Measurements from ENCODE around the gene FANCF.
"Not testable (repeated sequence)": the region's sequence is repeated elsewhere in the genome, so short reads cannot be mapped to it uniquely, and the experiment has no call there.

The FANCF gene

GRCh38 chr11:22625448-22626287 is at the start of gene FANCF:
Gene FANCF, minus strand, starts transcription at chr11:22625823. Its CDS starts 13 bp downstream, at chr11:22625810.
- H3K27me3 Mint-ChIP-seq: no peaks in the 10 kb centered on the region
- peak within 1 kb of the TSS; percentile 98 for H3K27ac Mint-ChIP-seq
- H3K4me3 Mint-ChIP-seq: peak within 1 kb of the TSS; percentile 98
- no peaks in the 10 kb centered on the region for H3K9me3 Mint-ChIP-seq
- intact Hi-C loops (cut with micrococcal nuclease): loop anchor here (5.0 kb wide), 1 partner anchor 463 kb away; no protein-coding TSS in a partner anchor
- H3K36me3 Mint-ChIP-seq (ENCODE audit: low read depth): peaks cover 8% of the 10 kb centered on the region
- H3K4me1 Mint-ChIP-seq (ENCODE audit: low read depth): peaks cover 13% of the 10 kb centered on the region

- Mint-ChIP-seq H3K27me3 (peaks cover 4% of the 10 kb centered on the region), H3K27ac (no peak overlapping the region), H3K9me3 (no peaks in the 10 kb centered on the region), H3K36me3 (ENCODE audit: low read depth) (no peaks in the 10 kb centered on the region), H3K4me1 (ENCODE audit: low read depth) (no peaks in the 10 kb centered on the region), H3K4me3 (no peak overlapping the region)
- intact Hi-C loops (cut with micrococcal nuclease): no loop called here
Measured at GRCh38 chr11:22674470-22675439, 49.1 kb upstream of the FANCF start.

- Mint-ChIP-seq H3K36me3 (ENCODE audit: low read depth) (no peaks in the 10 kb centered on the region), H3K4me3 (no peak overlapping the region), H3K4me1 (ENCODE audit: low read depth) (no peaks in the 10 kb centered on the region), H3K27me3 (peaks cover 24% of the 10 kb centered on the region), H3K9me3 (no peaks in the 10 kb centered on the region), H3K27ac (no peak overlapping the region)
- intact Hi-C loops (cut with micrococcal nuclease): no loop called here
Measured at GRCh38 chr11:22671751-22672150, 46.1 kb upstream of the FANCF start.

- Mint-ChIP-seq H3K9me3 (no peaks in the 10 kb centered on the region), H3K27ac (no peak overlapping the region), H3K4me3 (no peak overlapping the region), H3K36me3 (ENCODE audit: low read depth) (no peaks in the 10 kb centered on the region), H3K4me1 (ENCODE audit: low read depth) (no peaks in the 10 kb centered on the region), H3K27me3 (peaks cover 33% of the 10 kb centered on the region)
- intact Hi-C loops (cut with micrococcal nuclease): no loop called here
Measured at GRCh38 chr11:22670830-22671229, 45.2 kb upstream of the FANCF start.

GRCh38 chr11:22669368-22669767 is 43.7 kb upstream of the FANCF start:
- no peak overlapping the region for H3K4me3 Mint-ChIP-seq
- H3K36me3 Mint-ChIP-seq (ENCODE audit: low read depth): no peaks in the 10 kb centered on the region
- H3K4me1 Mint-ChIP-seq (ENCODE audit: low read depth): no peaks in the 10 kb centered on the region
- intact Hi-C loops (cut with micrococcal nuclease): no loop called here
- peaks cover 39% of the 10 kb centered on the region for H3K27me3 Mint-ChIP-seq
- H3K9me3 Mint-ChIP-seq: no peaks in the 10 kb centered on the region
- H3K27ac Mint-ChIP-seq: no peak overlapping the region

GRCh38 chr11:22668005-22668796 is 42.6 kb upstream of the FANCF start:
- intact Hi-C loops (cut with micrococcal nuclease): no loop called here
- no peaks in the 10 kb centered on the region for H3K36me3 Mint-ChIP-seq (ENCODE audit: low read depth)
- no peak overlapping the region for H3K27ac Mint-ChIP-seq
- H3K27me3 Mint-ChIP-seq: peaks cover 41% of the 10 kb centered on the region
- H3K9me3 Mint-ChIP-seq: no peaks in the 10 kb centered on the region
- H3K4me1 Mint-ChIP-seq (ENCODE audit: low read depth): no peaks in the 10 kb centered on the region
- H3K4me3 Mint-ChIP-seq: no peak overlapping the region

GRCh38 chr11:22666688-22667439 is 41.2 kb upstream of the FANCF start:
- Mint-ChIP-seq H3K36me3 (ENCODE audit: low read depth) (no peaks in the 10 kb centered on the region), H3K27ac (no peak overlapping the region), H3K9me3 (no peaks in the 10 kb centered on the region), H3K27me3 (peaks cover 41% of the 10 kb centered on the region), H3K4me1 (ENCODE audit: low read depth) (no peaks in the 10 kb centered on the region), H3K4me3 (no peak overlapping the region)
- intact Hi-C loops (cut with micrococcal nuclease): no loop called here

DNA sequence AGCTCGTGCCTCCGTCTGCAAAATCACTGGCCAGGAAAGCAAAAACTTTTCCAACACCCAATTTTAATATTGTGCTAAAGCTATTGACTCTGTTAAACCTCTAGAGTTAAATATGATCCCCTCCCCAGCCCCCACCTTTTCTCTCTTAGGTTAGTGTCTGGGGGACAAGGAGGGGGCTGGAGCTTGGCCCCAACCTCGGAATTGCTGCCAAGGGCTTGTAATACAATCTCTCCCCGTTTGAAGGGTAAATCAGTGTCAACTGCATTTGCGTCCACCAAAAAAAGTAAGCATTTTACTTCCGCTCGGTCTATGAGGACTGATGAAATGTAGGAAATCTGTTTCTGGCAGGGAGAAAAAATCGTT is 40.7 kb upstream of the FANCF start, which contains the start of gene GAS2:
Gene GAS2, plus strand, starts transcription at position 287 of the 363 bp plus-strand sequence. CDS start 8,259 bp downstream, outside the sequence.
- Mint-ChIP-seq H3K9me3 (no peaks in the 10 kb centered on the region), H3K36me3 (ENCODE audit: low read depth) (no peaks in the 10 kb centered on the region), H3K4me3 (no peak within 1 kb of the TSS), H3K27ac (no peak within 1 kb of the TSS), H3K4me1 (ENCODE audit: low read depth) (no peaks in the 10 kb centered on the region), H3K27me3 (peaks cover 41% of the 10 kb centered on the region)
- intact Hi-C loops (cut with micrococcal nuclease): no loop called here

DNA sequence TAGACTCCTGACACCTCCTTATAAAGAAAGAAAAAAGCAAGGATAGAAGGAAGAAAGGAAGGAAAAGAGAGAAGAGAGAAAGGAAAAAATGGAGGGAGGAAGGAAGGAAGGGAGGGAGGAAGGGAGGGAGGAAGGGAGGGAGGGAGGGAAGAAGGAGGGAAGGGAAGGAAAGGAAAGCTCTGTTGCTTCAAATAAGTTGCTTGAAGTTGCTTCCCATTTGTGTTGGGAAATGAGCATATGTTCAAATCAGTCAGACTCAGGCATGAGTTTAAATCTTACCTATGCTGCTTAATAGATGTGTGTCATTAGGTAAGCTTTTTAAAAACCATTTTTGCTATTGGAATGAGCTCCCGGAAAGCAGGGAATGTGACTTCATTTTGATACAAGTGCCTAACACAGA is 34.2 kb upstream of the FANCF start:
- intact Hi-C loops (cut with micrococcal nuclease): no loop called here
- H3K4me3 Mint-ChIP-seq: no peak overlapping the region
- peaks cover 4% of the 10 kb centered on the region for H3K27me3 Mint-ChIP-seq
- H3K36me3 Mint-ChIP-seq (ENCODE audit: low read depth): no peaks in the 10 kb centered on the region
- H3K9me3 Mint-ChIP-seq: no peaks in the 10 kb centered on the region
- H3K4me1 Mint-ChIP-seq (ENCODE audit: low read depth): peaks cover 13% of the 10 kb centered on the region
- H3K27ac Mint-ChIP-seq: no peak overlapping the region

DNA sequence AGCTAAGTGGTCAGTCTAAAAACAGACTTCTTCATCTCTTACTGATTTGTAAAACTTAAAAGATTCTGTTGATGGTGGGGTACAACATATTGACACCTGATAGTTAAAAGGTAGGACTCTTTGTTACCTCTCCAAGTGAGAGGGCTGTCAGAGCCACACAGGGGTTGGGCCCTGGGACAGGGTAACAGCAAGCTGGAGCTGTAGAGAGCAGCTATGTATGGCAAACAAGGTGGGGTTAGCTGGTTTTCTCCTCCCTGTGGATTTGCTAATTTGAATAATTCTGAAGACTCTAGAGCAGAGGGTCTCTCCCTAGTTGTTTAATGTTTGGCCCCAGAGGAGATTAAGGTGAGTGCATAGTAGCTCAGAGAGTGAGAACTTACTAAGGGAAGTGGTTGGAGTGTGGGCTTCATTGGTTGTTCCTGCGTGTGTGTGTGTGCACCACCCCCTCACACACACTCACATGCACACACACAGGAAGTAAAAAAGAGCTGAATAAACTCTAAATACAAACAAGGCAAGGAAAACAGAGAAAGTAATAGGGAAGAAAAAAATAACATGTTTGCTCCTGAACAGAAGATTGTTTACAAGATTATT is 31.6 kb upstream of the FANCF start:
- no peaks in the 10 kb centered on the region for H3K36me3 Mint-ChIP-seq (ENCODE audit: low read depth)
- intact Hi-C loops (cut with micrococcal nuclease): no loop called here
- H3K4me3 Mint-ChIP-seq: no peak overlapping the region
- H3K27ac Mint-ChIP-seq: no peak overlapping the region
- peaks cover 12% of the 10 kb centered on the region for H3K9me3 Mint-ChIP-seq
- peaks cover 1% of the 10 kb centered on the region for H3K27me3 Mint-ChIP-seq
- peaks cover 13% of the 10 kb centered on the region for H3K4me1 Mint-ChIP-seq (ENCODE audit: low read depth)

DNA sequence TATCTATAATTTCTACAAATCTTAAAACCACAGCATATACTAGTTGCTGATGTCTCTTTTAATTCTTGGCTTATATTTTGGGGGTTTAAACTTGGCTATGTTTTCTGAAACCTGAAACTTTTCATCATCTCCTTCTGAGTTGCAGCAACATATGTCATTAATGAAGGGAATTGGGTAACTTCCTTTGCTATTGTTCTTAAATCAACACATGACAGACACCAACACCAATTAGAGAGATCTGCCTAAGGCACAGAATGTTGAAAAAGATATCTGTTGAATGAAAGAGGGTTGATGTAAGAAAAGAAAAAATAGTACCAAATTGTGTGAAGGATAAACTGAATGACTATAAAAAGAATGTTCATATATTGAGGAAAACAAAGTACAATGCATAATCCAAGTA is 30.5 kb upstream of the FANCF start:
- Mint-ChIP-seq H3K9me3 (peaks cover 22% of the 10 kb centered on the region), H3K27ac (no peak overlapping the region), H3K36me3 (ENCODE audit: low read depth) (no peaks in the 10 kb centered on the region), H3K27me3 (peaks cover 1% of the 10 kb centered on the region), H3K4me1 (ENCODE audit: low read depth) (peaks cover 13% of the 10 kb centered on the region), H3K4me3 (no peak overlapping the region)
- intact Hi-C loops (cut with micrococcal nuclease): no loop called here

GRCh38 chr11:22652346-22652745 is 26.7 kb upstream of the FANCF start:
- H3K27ac Mint-ChIP-seq; H3K36me3 Mint-ChIP-seq (ENCODE audit: low read depth); H3K27me3 Mint-ChIP-seq; H3K4me3 Mint-ChIP-seq; intact Hi-C loops (cut with micrococcal nuclease): not testable (repeated sequence)
- H3K4me1 Mint-ChIP-seq (ENCODE audit: low read depth): peaks cover 10% of the 10 kb centered on the region
- peaks cover 23% of the 10 kb centered on the region for H3K9me3 Mint-ChIP-seq

- Mint-ChIP-seq H3K27me3 (no peaks in the 10 kb centered on the region), H3K36me3 (ENCODE audit: low read depth) (no peaks in the 10 kb centered on the region), H3K4me3 (no peak overlapping the region), H3K9me3 (no peaks in the 10 kb centered on the region), H3K4me1 (ENCODE audit: low read depth) (no peaks in the 10 kb centered on the region), H3K27ac (no peak overlapping the region)
- intact Hi-C loops (cut with micrococcal nuclease): no loop called here
Measured at GRCh38 chr11:22641559-22641958, 15.9 kb upstream of the FANCF start.

All from dendritic cell treated with granulocyte-macrophage colony-stimulating factor and Interleukin-4, amounts not matched to agents 40 ng/mL and 50 ng/mL, for 4 days (primary cell).